Activated T-cell treated with anti-CD3 and anti-CD28 coated beads for 1 hour (primary cell): ENCODE results near the gene TOGARAM1.
"Not testable (repeated sequence)": the region's sequence is repeated elsewhere in the genome, so short reads cannot be mapped to it uniquely, and the experiment has no call there.

Experiments used
- DNase-seq: peaks from one replicate; pipeline ENCODE4 v3.0.0-alpha.2; 2020; ENCODE audit warnings: low read depth

Gene TOGARAM1

DNA sequence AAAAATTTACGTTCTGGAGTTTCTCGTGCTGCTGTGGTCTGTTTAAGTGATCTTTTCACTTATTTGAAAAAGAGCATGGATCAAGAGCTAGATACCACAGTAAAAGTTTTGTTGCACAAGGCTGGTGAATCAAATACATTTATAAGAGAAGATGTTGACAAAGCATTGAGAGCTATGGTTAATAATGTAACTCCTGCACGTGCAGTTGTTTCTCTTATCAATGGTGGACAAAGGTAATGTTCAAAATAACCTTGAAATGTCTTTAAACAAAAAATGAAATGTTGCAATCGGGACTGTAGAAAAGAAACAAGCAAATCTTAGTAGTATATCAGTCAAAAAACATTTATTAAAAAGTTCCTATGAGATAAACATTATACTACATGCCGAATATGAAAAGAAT is 82.6 kb downstream of the TOGARAM1 start:
- no peak for DNase-seq

GRCh38 chr14:45048385-45048784 is 86.4 kb downstream of the TOGARAM1 start:
- no peak for DNase-seq

DNA sequence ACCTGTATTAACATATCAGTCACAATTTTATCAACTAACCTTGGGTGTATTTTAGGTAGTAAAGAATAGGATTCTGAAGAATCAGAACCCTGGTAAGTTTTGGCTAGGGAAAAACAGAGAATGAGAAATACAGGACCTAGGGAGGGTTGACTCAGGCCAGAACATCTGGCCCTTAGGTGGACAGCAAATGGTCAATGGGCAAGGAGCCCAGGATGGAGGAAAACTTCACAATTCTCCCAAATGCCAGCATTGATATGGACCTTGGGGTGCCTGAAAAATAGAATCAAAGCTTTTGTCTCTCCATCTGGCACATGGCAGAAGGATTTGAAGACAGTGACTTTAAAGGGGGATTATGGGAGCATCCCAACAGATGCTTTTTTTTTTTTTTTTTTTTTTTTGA is 89.2 kb downstream of the TOGARAM1 start:
- no peak for DNase-seq

GRCh38 chr14:45051896-45052295 is 89.9 kb downstream of the TOGARAM1 start:
- DNase-seq: no peak

DNA sequence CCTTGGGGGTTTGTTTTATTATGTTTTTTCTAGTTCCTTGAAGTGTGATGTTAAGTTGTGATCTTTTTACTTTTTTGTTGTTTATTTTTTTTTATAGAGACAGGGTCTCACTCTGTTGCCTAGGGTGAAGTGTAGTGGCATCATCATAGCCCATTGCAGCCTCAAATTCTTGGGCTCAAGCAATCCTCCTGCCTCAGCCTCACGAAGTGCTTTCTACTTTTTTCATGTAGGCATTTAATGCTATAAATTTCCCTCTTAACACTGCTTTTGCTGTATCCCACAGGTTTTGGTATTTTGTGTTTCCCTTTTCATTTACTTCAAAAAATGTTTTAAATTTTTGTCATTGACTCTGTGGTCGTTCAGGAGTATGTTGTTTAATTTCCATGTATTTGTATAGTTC is 95.4 kb downstream of the TOGARAM1 start:
- no peak for DNase-seq

GRCh38 chr14:45057881-45058364 is 95.9 kb downstream of the TOGARAM1 start:
- no peak for DNase-seq

- no peak for DNase-seq
Measured at GRCh38 chr14:45060551-45060950, 98.6 kb downstream of the TOGARAM1 start.

DNA sequence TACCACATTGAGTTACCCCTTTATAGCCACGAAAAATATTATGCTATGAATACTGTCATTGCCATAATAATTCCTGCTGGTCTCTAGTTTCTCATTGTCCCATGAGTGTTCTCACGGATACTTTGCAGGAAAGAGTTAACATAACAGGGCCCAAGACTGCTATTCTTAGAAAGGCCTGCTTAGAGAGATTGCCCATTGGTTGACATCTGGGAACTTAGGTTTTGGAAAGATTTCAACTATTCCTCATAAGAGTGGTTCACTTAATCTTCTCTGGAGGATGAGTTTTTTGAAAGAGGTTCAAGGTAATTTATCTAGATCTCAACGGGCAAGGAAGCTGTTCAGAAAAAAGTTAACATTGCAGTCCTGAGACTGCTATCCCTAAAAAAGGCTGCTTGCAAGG is 103.5 kb downstream of the TOGARAM1 start:
- DNase-seq: no peak

DNA sequence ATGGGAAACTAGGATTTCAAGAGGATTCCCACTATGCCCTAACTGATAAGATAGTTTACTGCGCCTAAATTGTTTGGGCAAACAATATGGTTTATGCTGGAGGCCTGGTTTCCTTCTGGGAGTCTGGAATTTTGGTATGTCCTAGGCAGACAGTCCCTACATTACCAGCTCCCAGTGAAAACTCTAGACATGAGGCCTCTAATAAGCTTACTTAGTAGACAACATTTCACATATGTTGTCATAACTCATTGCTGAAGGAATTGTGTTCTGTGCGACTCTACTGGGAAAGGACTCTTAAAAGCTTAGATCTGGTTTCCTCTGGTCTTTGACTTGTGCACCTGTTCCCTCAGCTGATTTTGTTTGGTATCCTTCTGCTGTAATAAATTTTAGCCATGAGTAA is 104.0 kb downstream of the TOGARAM1 start:
- DNase-seq: no peak

DNA sequence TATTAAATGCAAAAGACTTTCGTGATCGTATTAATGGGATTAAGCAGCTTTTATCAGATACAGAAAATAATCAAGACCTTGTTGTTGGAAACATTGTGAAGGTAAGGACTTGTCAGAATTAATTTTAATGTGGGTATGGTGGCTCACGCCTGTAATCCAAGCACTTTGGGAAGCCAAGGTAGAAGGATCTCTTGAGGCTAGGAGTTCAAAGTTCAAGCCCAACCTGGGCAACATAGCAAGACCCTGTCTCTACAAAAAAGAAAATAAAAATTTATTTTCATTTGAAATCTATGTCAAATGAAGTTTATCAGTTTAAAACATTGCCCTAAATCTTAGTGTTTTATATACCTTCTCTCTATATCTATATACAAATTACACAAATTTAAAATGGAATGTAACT is 104.7 kb downstream of the TOGARAM1 start:
- DNase-seq: no peak

- no peak for DNase-seq
Measured at GRCh38 chr14:45068396-45068795, 106.4 kb downstream of the TOGARAM1 start.

- DNase-seq: no peak
Measured at GRCh38 chr14:45070215-45070614, 108.2 kb downstream of the TOGARAM1 start.

DNA sequence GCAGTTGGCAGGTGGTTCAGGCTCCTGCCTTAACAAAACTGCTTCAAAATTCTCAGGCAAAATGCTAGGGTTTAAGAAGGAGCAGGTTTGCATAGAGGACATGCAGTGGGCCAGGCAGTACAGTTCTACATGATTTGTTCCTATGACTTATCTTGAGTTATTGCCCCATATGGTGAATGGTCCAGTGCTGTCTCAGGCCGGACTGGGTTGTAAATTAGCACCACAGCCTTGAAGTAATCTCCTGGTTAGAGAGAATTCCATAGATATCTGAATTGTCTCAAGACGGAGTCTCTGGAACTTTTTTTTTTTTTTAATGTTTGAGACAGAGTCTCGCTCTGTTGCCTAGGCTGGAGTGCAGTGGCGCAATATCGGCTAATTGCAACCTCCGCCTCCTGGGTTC is 110.1 kb downstream of the TOGARAM1 start:
- no peak for DNase-seq

DNA sequence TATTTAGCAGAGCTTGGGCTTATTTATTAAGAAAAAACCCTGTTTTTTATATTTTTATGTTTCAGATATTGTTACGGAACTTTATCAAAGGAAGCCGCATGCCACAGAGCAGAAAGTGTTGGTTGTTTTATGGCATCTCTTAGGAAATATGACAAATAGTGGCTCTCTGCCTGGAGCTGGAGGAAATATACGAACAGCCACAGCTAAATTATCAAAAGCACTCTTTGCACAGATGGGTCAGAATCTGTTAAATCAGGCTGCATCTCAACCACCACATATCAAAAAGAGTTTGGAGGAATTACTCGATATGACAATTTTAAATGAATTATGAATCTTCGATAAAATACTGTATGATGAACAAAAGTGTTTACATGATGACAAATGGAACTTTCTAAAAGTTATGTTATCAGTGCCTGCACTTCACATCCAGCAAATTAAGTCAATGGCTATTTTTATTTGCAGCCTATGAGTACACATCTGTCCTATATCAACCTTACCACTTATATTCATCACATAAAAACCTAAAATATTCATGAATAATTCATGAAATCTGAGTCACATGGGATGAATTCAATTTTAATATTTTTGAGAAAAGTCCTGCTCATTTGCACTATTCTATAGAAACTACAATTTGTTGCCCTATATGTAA is 111.4 kb downstream of the TOGARAM1 start:
- DNase-seq: no peak

DNA sequence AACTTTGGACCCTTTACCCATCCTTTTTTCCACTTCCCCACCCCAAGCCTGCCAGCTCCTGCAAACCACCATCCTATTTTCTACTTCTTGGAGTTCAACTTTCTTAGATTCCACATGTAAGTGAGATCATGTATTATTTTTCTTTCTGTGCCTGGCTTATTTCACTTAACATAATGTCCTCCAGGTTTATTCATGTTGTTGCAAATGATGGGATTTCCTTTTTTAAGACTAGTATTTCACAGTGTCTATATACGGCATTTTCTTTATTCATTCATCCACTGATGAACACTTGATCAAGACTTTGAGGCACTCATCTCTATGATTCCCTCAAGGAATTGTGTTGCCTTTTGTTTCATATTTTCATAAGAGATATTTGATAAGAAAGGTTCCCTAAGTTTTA is 116.3 kb downstream of the TOGARAM1 start:
- no peak for DNase-seq

- DNase-seq: not testable (repeated sequence)
Measured at GRCh38 chr14:45080416-45080968, 118.5 kb downstream of the TOGARAM1 start.

DNA sequence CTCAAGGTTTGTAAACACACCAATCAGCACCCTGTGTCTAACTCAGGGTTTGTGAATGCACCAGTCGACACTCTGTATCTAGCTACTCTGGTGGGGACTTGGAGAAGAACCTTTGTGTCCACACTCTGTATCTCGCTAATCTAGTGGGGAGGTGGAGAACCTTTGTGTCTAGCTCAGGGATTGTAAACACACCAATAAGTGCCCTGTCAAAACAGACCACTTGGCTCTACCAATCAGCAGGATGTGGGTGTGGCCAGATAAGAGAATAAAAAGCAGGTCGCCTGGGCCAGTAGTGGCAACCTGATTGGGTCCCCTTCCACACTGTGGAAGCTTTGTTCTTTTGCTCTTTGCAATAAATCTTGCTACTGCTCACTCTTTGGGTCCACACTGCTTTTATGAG is 119.1 kb downstream of the TOGARAM1 start:
- DNase-seq: not testable (repeated sequence)

DNA sequence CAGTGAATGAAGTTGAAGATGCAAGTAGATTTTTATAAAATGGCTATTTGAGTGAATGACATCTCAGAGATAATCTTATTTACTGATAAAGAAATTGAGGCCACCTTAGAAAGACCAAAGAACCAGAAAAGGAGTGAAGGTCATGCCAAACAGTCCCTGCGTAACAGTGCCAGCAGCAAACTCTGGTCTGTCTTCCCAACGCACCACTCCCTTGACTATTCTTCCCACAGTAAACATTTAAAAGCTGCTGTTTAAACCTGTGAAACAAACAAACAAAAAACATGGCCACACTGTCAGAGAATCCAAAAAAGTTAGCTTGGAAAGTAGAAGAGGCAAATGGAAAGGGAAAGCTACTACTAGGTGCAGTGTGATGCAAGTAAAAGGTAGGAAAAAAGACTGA is 120.4 kb downstream of the TOGARAM1 start:
- DNase-seq: no peak

GRCh38 chr14:45083617-45083975 is 121.6 kb downstream of the TOGARAM1 start:
- no peak for DNase-seq

DNA sequence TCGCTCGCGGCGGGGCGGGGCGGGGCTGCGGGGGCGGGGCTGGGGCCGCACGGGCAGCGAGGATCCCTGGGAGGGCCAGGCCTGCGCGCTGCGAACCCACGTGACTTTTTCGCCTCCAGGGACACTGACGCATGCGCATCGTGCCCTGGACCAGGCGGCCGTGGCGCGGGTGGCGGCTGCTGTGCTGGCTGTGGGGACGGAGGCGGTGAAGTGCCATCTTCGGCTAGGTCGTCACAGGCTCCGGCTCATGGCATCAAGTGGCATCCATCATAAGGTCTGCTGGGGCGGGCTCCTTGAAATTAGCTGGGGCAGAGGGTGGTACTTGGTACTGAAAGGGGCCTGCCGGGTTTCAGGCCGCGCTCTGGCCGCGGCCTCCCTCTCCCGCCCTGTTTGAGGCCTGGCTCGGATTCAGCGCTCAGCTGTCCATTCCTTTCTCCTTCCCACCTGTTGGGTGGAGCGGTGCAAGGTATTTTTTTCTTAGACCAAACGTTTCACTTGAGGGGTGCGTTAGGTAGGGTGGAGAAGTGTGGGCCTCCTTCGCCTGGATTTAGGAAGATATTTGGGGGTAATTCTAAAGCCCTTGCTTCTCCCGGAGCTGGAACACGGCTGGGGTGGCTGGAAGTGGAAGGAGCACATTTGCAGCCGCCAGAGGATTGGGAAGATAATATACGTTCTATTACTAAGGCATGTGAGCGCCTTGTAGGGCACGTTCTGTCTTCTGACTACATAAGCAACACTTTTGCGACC is 122.2 kb downstream of the TOGARAM1 start, which contains the start of gene PRPF39:
PRPF39 (plus strand) TSS at position 141 of the 747 bp plus-strand sequence. CDS start 11,124 bp downstream, outside the sequence.
- DNase-seq: peak; percentile 91

DNA sequence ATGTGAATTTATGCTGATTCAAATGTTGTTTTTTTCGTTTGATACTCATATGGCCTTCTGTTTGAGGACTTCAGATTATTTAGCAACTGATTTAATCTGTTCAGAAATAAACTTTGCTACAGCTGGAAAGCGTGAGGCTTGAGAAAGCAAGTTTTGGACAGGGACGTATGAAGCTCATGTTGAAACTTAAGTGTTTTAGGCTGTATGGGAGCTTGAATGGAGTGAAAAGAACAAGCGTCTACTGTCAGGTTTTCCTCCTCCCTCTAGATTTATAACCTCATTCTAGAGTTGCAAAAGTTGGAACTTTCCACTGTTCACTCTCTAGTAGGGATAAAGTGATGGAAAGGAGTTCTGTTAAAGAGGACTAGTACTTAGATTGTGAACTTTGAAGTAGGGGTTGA is 123.0 kb downstream of the TOGARAM1 start:
- DNase-seq: no peak

DNA sequence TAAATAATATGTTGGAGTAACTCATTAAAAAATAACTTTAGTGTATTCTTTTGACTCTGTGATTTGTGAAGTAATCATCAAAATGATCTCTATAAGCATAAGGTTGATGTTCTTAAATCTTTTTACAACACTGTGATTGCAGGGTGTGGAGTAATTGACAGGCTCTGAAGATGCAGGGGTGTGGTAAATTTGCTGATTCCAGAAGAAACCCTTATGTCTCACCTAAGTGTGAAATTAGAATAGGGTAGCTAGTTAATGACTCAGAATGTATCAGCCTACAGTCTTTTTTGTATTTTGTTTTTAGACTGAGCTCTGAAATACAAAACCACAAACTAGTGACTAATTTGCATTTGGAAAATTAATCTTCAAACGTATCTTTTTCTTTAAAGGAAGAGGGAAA is 127.8 kb downstream of the TOGARAM1 start:
- no peak for DNase-seq

DNA sequence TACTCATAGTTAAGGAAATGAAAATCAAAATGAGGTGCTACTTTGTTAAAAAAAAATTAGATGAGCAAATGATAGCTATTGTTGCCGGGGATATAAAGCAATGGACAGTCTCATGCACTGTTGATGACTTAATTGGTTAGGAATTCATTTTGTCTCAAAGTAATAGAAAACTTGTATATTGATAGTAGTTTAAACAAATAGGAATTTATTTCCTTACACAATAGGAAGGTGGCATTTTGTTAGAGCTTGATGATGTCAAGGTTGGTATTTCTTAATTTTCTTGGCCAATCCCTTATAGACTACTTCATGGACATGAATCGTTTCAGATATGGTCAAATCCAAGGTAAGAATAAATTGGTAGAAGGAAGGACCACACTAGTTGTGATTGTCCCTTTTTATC is 129.7 kb downstream of the TOGARAM1 start:
- no peak for DNase-seq
